ENCODE measurements around the gene CEP295NL.
A peak's percentile ranks its signal among the peaks of the same experiment; 100 is the strongest.
"Not testable (repeated sequence)": the region's sequence is repeated elsewhere in the genome, so short reads cannot be mapped to it uniquely, and the experiment has no call there.

CEP295NL gene

DNA sequence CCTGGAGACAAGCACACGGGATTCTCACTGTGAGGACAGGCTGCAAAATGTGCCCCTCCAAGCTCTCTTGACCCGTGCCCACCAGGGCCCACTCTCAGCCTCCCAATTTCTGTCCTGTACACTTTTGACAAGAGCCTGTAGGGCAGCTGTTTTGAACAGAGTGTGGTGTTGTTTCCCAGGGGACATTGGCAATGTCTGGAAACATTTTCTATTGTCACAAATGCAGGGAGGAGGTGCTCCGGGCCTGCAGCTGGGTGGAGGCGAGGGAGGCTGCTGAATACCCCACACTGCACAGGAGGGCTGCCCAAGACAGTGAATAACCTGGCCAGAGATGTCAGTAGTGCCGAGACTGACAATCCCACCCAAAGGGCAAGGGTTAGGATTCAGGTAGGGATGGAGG is 10.5 kb downstream of the CEP295NL start:
- no peaks in the 10 kb centered on the region for H3K27me3 Mint-ChIP-seq
- peak overlapping the region; percentile 4 for H3K4me3 Mint-ChIP-seq
- H3K36me3 Mint-ChIP-seq (ENCODE audit: low read depth), result peaks cover 79% of the 10 kb centered on the region
- peak overlapping the region; percentile 87 for H3K27ac Mint-ChIP-seq
- H3K9me3 Mint-ChIP-seq, result no peaks in the 10 kb centered on the region
- H3K4me1 Mint-ChIP-seq (ENCODE audit: low read depth), result peaks cover 97% of the 10 kb centered on the region
- intact Hi-C loops (cut with micrococcal nuclease), result no loop called here

DNA sequence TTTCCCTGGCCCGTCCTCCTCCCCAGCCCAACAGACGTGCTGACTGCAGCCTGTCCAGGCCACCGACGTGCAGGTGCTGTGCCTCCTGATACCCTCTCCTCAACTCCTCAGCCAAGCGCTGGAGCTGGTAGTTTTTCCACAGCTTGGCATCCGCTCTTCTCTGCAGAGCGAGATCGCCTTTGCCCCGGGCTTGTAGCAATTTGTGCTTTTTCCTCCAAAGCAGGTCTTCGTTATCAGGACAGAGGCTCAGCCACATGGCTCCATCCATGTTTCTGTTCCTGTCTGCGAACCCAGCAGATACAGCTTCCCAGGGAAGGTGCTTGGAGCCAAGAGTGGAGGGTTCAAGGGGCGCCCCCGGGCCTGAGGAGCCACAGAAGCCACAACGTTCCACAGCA is 10.9 kb downstream of the CEP295NL start:
- peaks cover 79% of the 10 kb centered on the region for H3K36me3 Mint-ChIP-seq (ENCODE audit: low read depth)
- no peak overlapping the region for H3K4me3 Mint-ChIP-seq
- peaks cover 95% of the 10 kb centered on the region for H3K4me1 Mint-ChIP-seq (ENCODE audit: low read depth)
- H3K27me3 Mint-ChIP-seq, result no peaks in the 10 kb centered on the region
- no peaks in the 10 kb centered on the region for H3K9me3 Mint-ChIP-seq
- intact Hi-C loops (cut with micrococcal nuclease), result no loop called here
- H3K27ac Mint-ChIP-seq, result peak overlapping the region; percentile 87

DNA sequence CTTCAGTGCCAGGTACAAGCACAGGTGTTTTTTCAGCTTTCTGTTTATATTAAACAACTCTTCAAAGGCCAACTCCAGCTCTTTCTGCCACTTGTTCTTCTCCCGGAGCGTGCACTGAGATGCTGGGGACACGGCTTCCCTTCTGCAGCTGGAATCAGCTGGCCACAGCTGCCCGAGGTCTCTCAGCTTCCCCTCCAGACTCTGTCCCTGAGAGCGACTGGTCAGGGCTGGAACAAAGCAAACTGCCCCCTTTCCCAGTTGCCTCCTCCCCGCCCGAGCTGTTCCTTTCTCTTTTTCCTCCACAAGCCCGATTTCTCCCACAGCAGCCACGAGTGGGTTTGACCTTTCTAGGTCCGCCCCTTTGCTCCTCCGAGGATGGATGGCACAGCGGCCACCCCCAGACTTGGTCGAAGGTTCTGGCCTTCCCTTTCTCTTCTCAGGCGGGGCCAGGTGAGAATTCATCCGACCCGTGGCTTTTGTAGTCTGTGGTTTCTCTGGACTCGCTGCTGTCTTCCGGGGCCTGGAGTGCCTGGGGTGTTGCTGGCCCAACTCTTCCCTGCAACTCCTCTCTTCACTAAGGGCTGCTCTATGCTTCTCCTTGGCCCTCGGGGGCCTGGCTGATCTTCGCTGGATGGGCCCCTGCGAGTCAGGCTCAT is 11.5 kb downstream of the CEP295NL start:
- intact Hi-C loops (cut with micrococcal nuclease), result loop anchor here (2.0 kb wide), 2 partner anchors 19 to 33 kb away; partner anchors contain the start of gene TIMP2
- no peaks in the 10 kb centered on the region for H3K9me3 Mint-ChIP-seq
- no peaks in the 10 kb centered on the region for H3K27me3 Mint-ChIP-seq
- peak overlapping the region; percentile 87 for H3K27ac Mint-ChIP-seq
- peaks cover 95% of the 10 kb centered on the region for H3K4me1 Mint-ChIP-seq (ENCODE audit: low read depth)
- peaks cover 79% of the 10 kb centered on the region for H3K36me3 Mint-ChIP-seq (ENCODE audit: low read depth)
- H3K4me3 Mint-ChIP-seq, result peak overlapping the region; percentile 53

DNA sequence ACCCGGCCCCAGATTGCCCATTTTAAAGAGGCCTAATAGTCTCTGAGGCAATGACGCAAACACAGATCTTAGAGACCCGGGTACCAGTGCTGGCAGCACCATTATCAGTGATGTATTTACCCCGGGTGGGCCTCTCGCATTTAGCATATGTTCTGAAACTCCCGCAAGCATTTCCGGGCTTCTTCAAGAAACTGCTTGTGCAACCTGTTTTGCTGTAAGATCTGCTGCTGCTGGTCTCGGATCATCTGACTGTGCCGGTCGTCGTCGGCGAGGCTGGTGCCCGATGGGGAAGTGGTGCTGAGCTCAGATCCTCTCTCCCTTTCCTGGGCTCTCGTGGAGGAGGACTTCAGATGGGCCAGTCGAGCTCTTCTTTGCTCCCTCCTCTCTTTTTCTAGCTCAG is 12.5 kb downstream of the CEP295NL start:
- intact Hi-C loops (cut with micrococcal nuclease), result loop anchor here (2.0 kb wide), 2 partner anchors 20 to 34 kb away; partner anchors contain the start of gene TIMP2
- Mint-ChIP-seq H3K27ac (peak overlapping the region; percentile 87), H3K27me3 (no peaks in the 10 kb centered on the region), H3K4me1 (ENCODE audit: low read depth) (peaks cover 95% of the 10 kb centered on the region), H3K4me3 (peak overlapping the region; percentile 51), H3K36me3 (ENCODE audit: low read depth) (peaks cover 79% of the 10 kb centered on the region), H3K9me3 (no peaks in the 10 kb centered on the region)

- H3K27me3 Mint-ChIP-seq, H3K9me3 Mint-ChIP-seq: not testable (repeated sequence)
- H3K27ac Mint-ChIP-seq, result peak overlapping the region; percentile 87
- H3K4me1 Mint-ChIP-seq (ENCODE audit: low read depth), result peaks cover 95% of the 10 kb centered on the region
- H3K4me3 Mint-ChIP-seq, result peak overlapping the region; percentile 30
- intact Hi-C loops (cut with micrococcal nuclease), result loop anchor here (2.0 kb wide), 2 partner anchors 21 to 35 kb away; partner anchors contain the start of gene TIMP2
- peaks cover 83% of the 10 kb centered on the region for H3K36me3 Mint-ChIP-seq (ENCODE audit: low read depth)
These were observed 12.9 kb downstream of the CEP295NL start for GRCh38 chr17:78890096-78890495.

DNA sequence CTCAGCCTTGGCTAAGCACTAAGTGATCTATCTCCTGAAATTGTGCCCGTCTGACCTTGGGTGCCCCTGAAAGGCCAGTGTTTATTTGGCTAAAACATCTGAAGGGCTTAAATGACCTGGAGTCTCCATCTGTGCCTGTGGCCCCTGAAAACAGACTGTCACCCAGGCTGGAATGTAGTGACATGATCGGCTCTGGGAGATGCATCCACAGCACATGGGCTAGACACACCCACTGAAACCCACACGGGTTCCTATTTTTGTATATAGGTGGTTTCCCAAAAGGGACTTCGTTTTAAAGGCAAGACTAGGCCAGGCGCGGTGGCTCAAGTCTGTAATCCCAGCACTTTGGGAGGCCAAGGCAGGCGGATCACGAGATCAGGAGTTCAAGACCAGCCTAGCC is 13.5 kb downstream of the CEP295NL start:
- peak overlapping the region; percentile 30 for H3K4me3 Mint-ChIP-seq
- H3K27ac Mint-ChIP-seq, result peak overlapping the region; percentile 87
- intact Hi-C loops (cut with micrococcal nuclease), result no loop called here
- H3K9me3 Mint-ChIP-seq, result no peaks in the 10 kb centered on the region
- no peaks in the 10 kb centered on the region for H3K27me3 Mint-ChIP-seq
- peaks cover 95% of the 10 kb centered on the region for H3K4me1 Mint-ChIP-seq (ENCODE audit: low read depth)
- H3K36me3 Mint-ChIP-seq (ENCODE audit: low read depth), result peaks cover 88% of the 10 kb centered on the region

GRCh38 chr17:78888941-78889518 is 14.0 kb downstream of the CEP295NL start:
- Mint-ChIP-seq H3K27ac (peak overlapping the region; percentile 87), H3K4me1 (ENCODE audit: low read depth) (peaks cover 95% of the 10 kb centered on the region), H3K36me3 (ENCODE audit: low read depth) (peaks cover 87% of the 10 kb centered on the region), H3K4me3 (no peak overlapping the region), H3K9me3 (no peaks in the 10 kb centered on the region), H3K27me3 (no peaks in the 10 kb centered on the region)
- intact Hi-C loops (cut with micrococcal nuclease), result no loop called here

- H3K36me3 Mint-ChIP-seq (ENCODE audit: low read depth), result peaks cover 67% of the 10 kb centered on the region
- intact Hi-C loops (cut with micrococcal nuclease), result no loop called here
- H3K4me3 Mint-ChIP-seq, result no peak overlapping the region
- peak overlapping the region; percentile 97 for H3K27ac Mint-ChIP-seq
- H3K27me3 Mint-ChIP-seq, result no peaks in the 10 kb centered on the region
- H3K4me1 Mint-ChIP-seq (ENCODE audit: low read depth), result peaks cover 95% of the 10 kb centered on the region
- no peaks in the 10 kb centered on the region for H3K9me3 Mint-ChIP-seq
These were observed 16.0 kb downstream of the CEP295NL start for GRCh38 chr17:78886954-78887353.

- Mint-ChIP-seq H3K27ac (peak overlapping the region; percentile 97), H3K4me1 (ENCODE audit: low read depth) (peaks cover 95% of the 10 kb centered on the region), H3K9me3 (no peaks in the 10 kb centered on the region), H3K36me3 (ENCODE audit: low read depth) (peaks cover 66% of the 10 kb centered on the region), H3K27me3 (no peaks in the 10 kb centered on the region), H3K4me3 (no peak overlapping the region)
- intact Hi-C loops (cut with micrococcal nuclease), result no loop called here
These were observed 17.0 kb downstream of the CEP295NL start for GRCh38 chr17:78885956-78886355.

DNA sequence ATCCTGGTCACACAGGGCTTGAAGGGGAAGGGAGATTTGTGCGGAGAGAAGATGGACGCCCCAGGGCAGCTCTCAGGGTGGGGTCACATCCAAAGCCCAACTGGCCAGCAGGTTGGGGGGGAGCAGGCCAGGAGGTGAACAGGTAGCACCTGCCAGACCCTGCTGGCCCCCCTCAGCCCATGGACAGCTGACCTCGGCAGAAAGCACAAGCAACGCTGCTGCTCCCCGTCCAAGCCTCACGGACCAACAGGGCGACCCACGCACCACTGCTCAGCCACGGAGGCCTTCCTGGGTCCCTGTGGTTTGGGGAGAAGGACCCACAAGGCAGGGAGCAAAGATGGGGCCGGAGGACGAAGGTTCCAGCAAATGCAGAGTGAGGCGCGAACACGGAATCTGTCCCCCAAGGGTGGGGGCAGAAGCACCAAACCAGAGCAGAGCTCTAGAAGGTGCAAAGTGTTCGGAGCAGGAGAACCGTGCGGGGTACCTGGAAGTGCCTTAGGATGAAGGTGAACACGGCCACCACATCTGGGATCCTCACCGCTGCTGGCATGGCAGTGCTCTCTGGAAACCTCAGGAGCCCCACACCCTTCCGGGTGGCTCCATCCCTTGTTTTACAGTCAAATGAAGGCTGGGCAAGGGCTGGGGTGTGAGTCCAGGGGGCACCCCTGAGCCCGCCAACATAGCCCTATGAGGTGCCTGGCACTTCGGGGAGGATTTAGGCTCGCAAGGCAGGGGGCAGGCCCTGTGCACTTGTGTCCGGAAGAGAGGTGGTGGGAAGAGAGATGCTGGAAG is 17.9 kb downstream of the CEP295NL start:
- H3K4me3 Mint-ChIP-seq, result peak overlapping the region; percentile 69
- intact Hi-C loops (cut with micrococcal nuclease), result no loop called here

DNA sequence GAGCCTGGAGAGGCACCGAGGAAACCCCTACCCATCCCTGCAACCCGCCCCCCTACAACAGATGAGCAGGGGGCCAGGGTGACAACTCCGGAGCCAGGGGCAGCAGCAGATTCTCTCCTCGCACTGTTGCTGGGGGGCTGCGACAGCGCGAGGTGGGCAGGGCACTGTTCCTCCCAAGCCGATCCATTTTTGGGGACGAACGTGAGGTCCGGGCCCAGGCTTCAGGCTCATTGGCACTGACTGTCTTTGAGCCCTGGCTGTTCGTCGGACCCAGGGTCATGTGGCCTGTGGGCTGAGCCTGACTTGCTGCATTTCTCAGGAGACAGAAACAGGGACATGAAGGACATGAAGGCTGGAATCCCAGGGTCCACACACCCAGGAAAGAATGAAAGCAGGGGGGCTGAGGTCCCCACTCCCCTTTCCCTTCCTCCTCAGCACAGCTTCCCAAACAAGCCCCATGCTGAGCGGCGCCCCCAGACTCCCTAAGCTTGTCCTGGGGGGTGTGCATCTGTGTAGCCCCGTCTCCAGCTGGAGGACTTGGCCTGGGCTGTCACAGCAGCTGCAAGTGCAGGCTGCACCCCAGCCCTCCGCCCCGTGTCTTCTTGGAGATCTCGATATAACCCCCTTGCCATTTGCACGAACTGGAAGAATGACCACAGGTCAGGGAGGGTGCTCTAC is 18.7 kb downstream of the CEP295NL start:
- Mint-ChIP-seq H3K9me3 (no peaks in the 10 kb centered on the region), H3K36me3 (ENCODE audit: low read depth) (peaks cover 70% of the 10 kb centered on the region), H3K27me3 (no peaks in the 10 kb centered on the region), H3K4me3 (peak overlapping the region; percentile 69), H3K27ac (peak overlapping the region; percentile 97), H3K4me1 (ENCODE audit: low read depth) (peaks cover 93% of the 10 kb centered on the region)
- intact Hi-C loops (cut with micrococcal nuclease), result no loop called here

More for the DNA sequence above, 17.9 kb downstream of the CEP295NL start:
- no peaks in the 10 kb centered on the region for H3K9me3 Mint-ChIP-seq
- no peaks in the 10 kb centered on the region for H3K27me3 Mint-ChIP-seq
- H3K27ac Mint-ChIP-seq, result peak overlapping the region; percentile 97
- H3K36me3 Mint-ChIP-seq (ENCODE audit: low read depth), result peaks cover 67% of the 10 kb centered on the region
- peaks cover 93% of the 10 kb centered on the region for H3K4me1 Mint-ChIP-seq (ENCODE audit: low read depth)

DNA sequence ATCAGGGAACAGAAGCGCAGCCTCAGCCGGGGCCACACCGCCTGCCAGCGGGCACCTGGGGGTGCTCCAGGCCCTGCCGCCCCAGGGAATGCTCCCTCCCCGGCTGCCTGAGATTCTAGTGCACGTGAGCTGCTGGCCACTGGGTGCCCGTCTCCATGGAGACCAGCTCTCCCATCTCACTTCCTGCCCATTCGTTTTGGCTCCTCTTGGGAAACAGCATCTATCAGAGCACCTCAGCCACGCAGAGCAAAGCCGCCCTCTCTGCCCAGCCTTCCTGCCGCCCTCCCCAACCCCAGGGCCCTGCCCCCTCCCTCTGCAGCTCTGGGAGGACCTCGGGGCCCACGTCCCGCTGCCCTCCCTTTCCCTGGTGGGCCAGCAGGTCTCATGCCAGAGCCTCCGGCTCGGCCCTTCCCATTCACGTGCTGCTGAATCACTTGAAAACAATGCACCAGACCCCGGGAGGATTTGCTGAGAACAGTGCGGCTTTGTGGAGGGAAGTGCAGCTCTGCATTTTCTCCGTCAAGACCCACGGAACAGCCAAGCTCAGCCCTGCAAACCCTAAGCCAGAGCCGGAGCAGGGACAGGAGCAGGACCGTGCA is 19.4 kb downstream of the CEP295NL start:
- Mint-ChIP-seq H3K4me1 (ENCODE audit: low read depth) (peaks cover 93% of the 10 kb centered on the region), H3K36me3 (ENCODE audit: low read depth) (peaks cover 70% of the 10 kb centered on the region), H3K27ac (peak overlapping the region; percentile 97), H3K27me3 (no peaks in the 10 kb centered on the region), H3K4me3 (peak overlapping the region; percentile 69), H3K9me3 (no peaks in the 10 kb centered on the region)
- intact Hi-C loops (cut with micrococcal nuclease), result loop anchor here (2.0 kb wide), 1 partner anchor 17 kb away; no protein-coding TSS in a partner anchor

DNA sequence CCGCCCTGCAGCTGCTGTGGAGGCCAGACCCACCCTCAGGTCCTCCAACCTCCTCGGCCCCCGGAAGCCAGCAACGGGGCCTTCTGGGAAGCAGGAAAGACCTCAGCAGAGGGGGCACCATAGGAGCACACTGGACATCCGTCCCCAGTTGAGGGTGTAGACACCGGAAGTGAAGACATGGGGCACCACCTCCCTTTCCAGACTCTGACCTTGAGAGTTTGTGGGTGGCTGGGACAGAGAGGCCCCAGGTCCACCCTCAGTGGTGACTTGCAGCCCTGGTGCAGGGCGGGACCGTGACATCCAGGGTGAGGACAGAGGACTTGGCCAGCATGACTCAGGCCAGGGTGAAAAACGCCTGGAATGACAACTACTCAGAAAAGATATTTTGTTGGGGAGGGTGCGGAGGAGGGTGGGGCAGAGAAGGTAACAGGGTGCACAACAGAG is 19.9 kb downstream of the CEP295NL start:
- Mint-ChIP-seq H3K27me3 (no peaks in the 10 kb centered on the region), H3K36me3 (ENCODE audit: low read depth) (peaks cover 70% of the 10 kb centered on the region), H3K4me3 (peak overlapping the region; percentile 69), H3K4me1 (ENCODE audit: low read depth) (peaks cover 93% of the 10 kb centered on the region), H3K9me3 (no peaks in the 10 kb centered on the region), H3K27ac (peak overlapping the region; percentile 97)
- intact Hi-C loops (cut with micrococcal nuclease), result loop anchor here (2.0 kb wide), 1 partner anchor 16 kb away; no protein-coding TSS in a partner anchor

Measured in dendritic cell treated with granulocyte-macrophage colony-stimulating factor and Interleukin-4, amounts not matched to agents 40 ng/mL and 50 ng/mL, for 4 days (primary cell).